Prostate gland (tissue), 2 donors: ENCODE results near the gene CDC27.
"Not testable (repeated sequence)": the region's sequence is repeated elsewhere in the genome, so short reads cannot be mapped to it uniquely, and the experiment has no call there.

Source experiments
- CTCF ChIP-seq, 4 experiments: fragments of 200-600 bp in 2 of 4; fragments of 450-650 bp in 2 of 4; sonication (generic) in 2 of 4; IDR thresholded peaks; 1 replicate in 3 of 4; 2 replicates in 1 of 4; pipeline ENCODE4 v1.5.1; 2016 to 2019; ENCODE audit warnings: antibody characterized with exemption in 4 of 4, mild to moderate bottlenecking in 2 of 4, moderate library complexity in 2 of 4
- POLR2A ChIP-seq: fragments of 450-650 bp; IDR thresholded peaks from one replicate; pipeline ENCODE4 v1.6.1; 2016; ENCODE audit warnings: antibody characterized with exemption, mild to moderate bottlenecking

GRCh38 chr17:47174823-47175222 is 14.3 kb downstream of the CDC27 start:
- not testable (repeated sequence) for TF ChIP-seq POLR2A; CTCF (IDR thresholded peaks at IDR 0.05)
